Activated CD8-positive, alpha-beta memory T cell treated with anti-CD3 and anti-CD28 coated beads, Interleukin-2, amount 50 U/mL, for 24 hours (primary cell): ENCODE data around the gene OR2G3.

Experiments
- DNase-seq: peaks from one replicate; pipeline ENCODE4 v3.0.0-alpha.2; 2020; ENCODE audit errors: extremely low read depth

The OR2G3 gene

DNA sequence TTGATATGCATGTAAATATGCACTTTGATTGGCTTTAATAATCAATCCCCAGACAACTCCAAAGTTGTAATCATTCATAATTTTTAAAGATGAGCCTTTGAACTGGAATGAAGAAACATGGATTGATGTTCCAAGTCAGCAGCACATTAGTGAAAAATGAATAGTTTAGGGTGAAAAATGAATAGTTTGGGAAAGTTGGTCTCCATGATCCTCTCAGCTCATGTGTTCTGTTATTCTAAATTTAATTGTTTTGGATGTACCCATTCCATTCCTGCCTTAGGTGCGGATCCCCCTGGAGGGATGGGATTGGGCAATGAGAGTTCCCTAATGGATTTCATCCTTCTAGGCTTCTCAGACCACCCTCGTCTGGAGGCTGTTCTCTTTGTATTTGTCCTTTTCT, at the start of gene OR2G3:
Gene OR2G3 (plus strand): TSS at position 301 of the 400 bp plus-strand sequence. CDS start 0 bp downstream, at position 301.
- no peak for DNase-seq

DNA sequence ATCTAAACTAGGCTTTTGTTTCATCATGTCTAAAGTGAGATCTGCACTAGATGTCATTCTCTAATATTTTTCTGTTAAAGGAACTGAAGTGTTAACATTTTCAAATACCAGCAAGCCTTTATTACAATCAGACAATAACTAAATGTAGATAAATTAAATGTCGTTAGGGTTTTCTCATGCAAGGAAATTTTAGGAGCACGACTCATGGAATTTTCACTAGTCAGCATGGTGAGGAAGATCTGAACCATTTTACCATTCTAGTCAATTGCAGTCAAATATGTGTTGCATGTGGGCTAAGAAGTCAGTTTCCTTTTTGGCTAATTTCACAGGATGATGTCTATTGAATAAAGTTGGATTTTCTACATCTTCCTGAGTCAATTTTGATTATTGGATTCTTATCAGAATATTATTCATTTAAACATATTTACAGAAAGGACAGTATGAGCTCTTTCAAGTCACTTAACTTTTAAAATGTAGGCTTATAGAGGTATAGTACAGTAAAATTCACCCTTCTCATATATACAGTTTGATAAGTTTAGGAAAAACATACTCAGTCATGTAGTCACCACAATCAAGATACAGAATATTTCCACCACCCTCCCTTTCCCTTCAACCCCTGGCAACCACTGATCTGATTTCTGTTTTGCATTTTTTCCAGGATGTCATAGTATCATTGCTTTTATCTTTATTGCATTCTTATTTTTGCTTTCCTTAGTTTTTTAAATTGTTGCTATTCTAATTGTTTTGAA, 47.3 kb upstream of the OR2G3 start:
- no peak for DNase-seq

DNA sequence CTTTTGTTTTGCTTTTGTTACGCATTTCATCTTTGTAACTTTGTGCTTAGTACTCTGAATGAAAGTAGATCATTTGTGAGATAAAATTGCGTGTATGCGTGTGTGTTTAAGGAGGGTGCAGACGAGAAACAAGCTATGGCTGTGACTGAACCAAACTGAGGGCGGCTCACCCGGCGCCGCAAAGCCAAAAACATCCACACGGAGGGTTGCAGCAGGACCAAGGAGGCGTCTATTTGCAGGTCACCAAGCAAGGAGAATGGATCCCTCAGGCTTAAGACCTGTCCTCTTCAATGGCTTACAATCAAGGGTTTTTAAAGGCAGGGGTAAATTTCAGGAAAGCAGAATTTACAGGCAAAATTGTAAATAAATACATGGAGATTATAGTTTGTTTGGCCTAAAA, 43.7 kb upstream of the OR2G3 start:
- DNase-seq: no peak

DNA sequence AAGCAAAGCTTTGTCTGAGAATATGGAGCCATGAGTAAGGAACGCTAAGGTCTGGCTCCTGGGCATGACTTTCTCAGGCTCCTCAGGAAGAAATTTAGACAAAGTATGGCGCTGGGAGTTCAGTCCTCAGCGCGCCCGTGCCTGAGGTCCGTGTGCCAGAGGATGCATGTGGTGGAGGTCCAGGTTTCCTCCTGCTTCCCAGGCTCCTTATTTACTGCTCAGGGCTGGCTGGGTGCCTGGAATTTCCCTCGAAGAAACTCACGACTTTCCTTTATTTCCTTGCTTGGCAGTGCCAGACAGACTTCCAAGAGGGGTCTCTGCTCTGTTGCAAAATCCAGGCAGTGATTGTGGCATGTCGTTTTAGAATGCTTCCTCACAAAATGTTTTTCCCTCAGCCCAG, 43.2 kb upstream of the OR2G3 start:
- DNase-seq: no peak

DNA sequence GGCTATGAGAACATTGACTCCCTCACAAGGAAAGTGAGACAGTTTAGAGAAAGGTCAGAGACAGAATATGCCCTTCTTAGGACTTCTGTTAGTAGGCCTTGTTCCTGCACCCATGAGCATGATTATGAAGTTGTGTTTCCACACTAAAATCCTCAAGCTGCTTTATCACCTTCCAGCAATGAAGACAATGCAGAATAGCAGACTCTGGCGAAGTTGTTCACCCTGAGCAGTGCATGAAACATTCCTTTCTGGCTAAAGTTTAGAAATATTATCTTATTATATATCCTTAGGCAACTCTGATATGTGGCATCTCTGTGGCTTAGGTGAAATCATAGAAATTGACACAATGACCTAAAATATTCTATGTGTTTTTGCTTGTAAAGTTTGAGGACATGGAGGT, 31.1 kb upstream of the OR2G3 start:
- DNase-seq: no peak

DNA sequence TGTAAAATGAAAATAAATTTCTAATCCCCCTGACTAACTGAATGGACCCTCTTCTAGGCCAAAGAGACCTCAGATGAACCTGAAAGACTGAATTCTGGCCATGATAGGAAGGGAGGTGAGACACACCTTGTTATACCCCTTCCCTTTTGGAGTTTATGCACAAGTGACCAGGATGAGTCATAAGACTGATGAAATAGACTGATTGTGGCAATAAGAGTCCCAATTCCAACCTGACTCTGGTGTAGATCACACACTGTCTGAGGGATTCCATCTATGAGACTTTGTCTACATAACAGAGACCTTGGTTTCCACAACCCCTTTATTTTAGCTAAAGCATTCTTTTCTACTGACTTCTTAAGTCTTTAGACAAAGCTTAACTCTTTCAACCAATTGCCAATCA, 30.7 kb upstream of the OR2G3 start:
- DNase-seq: no peak

DNA sequence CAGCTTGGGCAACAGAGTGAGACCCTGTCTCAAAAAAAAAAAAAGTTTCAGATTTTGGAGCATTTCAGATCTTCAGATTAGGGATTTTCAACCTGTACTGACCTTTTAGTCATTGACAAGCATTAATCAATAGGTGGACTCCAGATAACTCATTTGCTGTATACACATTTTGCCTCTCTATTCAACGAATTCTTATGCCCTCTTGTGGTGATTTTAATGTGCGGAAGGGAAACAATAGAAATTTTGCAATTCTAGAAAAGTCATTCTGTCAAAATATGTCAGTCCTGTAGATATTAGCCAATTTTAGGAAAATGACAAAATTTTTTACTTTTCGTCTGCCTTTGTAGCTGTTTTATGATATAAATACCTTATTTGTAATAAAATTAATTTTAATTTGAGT, 28.9 kb upstream of the OR2G3 start:
- DNase-seq: no peak

DNA sequence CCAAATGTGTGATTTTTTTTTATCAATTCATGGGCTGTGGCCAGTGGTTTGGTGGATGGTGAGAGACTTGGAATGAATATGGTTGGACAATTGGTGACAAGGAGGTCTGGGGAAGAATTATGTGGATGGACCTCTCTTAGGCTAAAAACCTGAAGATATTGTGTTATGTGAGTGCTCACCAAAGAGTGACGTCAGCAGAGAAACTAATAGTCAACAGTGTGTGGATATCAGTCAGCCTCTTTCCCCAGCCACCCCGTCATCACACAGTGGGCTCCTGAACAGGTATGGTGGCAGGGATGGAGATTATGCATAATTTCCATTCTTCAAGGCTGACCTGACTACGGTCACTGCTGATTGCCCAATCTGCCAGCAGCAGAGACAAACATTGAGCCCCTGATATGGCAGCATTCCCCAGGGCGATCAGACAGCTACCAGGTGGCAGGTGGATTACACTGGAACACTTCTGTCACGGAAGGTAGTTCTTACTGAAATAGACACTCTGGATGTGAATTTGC, 26.4 kb upstream of the OR2G3 start:
- no peak for DNase-seq

DNA sequence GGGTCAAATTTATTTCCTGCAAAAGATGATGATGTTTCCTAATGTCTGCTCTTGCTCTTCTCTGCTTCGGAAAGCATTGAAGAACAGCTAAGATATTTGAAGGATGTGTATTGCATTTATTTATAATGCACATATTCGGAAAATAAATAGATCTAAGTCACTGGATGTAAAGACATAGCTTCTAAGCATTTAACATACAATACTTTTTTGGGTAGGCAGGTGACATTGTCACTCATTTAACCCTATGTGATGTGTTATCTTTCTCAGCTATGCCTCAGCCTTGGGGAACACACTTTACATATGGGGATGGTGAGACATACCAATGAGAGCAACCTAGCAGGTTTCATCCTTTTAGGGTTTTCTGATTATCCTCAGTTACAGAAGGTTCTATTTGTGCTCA, 17.3 kb upstream of the OR2G3 start, which contains the start of gene OR2G2:
Gene OR2G2 (plus strand): TSS at position 301 of the 400 bp plus-strand sequence. CDS start 0 bp downstream, at position 301.
- no peak for DNase-seq

DNA sequence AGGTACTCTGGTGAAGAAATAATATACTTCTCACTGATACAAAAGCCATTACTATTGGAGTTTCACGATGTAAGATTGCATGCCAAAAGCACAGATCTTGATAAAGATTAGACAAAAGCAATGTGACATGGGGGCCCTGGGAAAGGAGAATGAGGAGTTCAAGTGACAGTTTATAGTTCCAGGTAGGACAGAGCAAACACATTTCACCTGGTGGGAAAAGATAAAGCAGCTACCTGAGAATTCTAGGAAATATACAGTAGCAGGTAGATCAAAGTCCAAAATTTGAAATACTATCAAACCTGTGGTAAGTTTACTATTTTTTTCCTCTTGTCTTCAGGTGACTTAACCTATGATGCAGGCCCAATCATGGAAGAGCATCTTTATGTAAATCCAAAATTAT, 8.0 kb downstream of the OR2G3 start:
- DNase-seq: no peak

DNA sequence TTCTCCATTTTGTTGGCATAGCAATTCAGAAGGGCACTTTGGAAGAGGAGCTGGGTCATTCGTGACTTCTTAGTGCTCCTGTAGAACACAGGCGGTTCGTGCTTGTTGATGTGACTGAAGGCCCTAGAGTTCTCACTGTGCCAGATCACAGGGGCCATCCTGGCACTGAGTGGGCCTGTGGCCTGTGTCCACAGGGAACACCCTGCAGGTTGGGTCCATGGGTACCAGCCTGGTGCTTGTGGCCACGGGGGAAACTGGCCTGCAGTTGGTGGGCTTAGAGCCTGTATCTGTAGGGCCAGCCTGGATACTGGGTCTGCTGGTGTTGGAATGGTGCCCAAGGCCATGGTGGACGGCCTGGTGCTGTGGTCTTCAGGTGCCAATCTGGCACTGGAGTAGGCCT, 9.2 kb downstream of the OR2G3 start:
- no peak for DNase-seq

DNA sequence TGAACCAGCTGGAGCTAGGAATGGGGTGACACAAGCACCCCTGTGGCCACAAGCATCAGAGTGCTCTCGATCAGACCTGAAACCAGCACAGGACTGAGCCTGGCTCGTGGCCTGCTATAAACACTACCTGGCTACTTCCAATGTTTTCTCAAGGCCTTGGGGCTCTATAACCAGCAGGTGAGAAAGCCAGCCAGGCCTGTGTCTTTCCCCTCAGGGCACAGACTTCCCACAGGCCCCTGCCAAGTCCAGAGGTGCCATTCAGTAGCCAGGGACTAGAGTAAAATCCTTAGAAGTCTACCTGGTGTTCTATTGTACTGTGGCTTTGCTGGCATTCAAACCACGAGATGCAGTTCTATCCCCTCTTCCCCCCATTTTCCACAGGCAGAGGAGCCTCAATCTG, 22.6 kb downstream of the OR2G3 start:
- no peak for DNase-seq

DNA sequence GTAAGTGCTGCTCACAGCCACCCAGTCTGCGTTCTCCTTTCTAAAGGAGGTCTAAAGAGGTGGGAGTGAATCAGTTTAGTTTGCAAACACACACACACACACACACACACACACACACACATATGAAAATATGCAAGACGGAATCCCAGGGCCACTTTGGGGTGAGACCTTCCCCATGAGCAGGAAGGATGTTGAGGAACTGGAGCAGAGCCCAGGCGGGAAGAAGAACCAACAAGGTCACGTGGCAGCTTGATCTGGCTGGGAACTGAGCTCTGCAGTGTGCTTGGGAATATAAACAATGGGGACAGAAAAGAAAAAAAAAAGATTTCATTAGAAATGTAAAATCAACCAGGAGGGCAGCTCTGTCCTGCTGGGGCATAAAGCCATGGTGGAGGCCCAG, 32.6 kb downstream of the OR2G3 start:
- no peak for DNase-seq

DNA sequence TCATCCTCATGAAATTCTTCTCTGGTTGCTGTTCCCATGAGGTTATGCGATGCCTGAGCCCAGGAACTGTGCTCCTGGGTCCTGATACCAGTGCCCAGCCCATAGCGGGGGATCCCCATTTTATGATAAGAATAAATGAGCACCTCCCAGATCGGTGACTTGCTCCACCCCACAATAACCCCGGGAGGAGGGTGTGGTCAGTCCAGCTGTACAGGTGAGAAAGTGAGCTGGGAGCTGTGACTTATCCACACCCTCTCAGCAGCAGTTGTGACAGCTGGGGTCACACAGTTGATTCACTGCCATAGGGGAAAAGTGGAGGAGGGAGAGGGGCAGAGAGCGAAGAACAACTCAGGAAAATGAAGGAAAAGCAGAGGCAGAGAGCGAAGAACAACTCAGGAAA, 33.4 kb downstream of the OR2G3 start:
- no peak for DNase-seq

DNA sequence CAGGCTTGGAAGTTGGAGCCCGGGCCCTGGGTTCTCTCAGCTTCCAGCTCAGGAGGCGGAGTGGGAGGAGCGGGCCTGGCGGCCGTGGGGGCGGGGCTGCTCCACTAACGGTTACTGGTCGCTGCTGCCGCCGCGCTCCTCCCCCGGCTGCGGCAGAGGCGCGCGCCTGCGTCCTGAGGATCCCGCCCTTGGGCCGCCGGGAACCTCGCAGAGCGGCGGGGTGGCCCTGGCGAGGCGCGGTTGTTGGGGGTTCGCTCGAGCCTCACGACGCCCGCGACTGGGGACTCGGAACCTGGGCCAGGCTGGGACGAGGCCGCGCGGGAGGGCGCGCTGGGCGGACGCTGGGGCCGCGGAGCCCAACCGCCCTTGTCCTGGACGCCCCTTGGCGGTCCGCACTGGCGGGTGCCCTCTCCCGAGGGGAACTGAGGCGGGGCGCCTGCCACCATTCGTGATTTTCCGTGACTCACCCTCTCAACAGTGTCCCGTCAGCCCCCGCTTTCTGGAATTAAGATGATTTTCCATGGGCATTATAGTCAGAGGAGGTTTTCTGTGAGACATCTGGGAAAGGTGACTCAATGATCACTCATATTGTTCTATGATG, 34.1 kb downstream of the OR2G3 start:
- DNase-seq: no peak

DNA sequence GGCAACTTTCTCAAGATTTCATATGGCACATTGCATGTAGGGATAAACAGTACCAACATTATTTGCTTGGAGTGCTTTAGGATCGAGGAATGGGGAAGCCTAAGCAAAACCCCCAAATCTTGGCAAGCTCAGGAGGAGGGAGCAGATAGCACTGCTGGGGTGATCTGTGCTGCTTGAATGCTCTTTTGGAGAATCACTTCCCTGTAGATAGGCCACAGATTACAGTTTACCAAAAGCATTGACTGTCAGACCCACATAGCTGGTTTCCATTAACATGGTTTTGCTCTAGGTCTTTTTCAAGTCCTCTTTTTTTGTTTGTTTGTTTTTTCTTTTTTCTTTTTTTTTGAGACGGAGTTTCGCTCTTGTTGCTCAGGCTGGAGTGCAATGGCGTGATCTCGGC, 37.4 kb downstream of the OR2G3 start:
- no peak for DNase-seq

DNA sequence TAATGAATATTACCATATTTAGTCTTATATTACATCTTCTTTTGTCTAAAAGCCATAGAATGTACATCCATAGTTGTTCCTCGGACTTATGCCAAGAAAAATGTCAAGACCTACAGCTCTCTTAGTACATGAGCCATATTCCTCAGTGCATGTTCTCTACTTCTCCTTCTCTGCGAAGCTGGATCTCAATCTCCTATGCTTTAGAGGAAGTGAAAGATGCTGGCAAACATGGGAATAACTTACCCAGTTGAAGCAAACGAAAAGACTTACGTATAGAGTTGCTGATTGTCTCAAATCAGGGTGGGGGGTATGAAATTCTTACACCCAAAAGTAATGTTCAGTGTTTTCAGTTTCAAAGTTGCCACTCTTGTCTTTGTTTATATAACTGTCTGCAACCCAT, 41.5 kb downstream of the OR2G3 start:
- no peak for DNase-seq

DNA sequence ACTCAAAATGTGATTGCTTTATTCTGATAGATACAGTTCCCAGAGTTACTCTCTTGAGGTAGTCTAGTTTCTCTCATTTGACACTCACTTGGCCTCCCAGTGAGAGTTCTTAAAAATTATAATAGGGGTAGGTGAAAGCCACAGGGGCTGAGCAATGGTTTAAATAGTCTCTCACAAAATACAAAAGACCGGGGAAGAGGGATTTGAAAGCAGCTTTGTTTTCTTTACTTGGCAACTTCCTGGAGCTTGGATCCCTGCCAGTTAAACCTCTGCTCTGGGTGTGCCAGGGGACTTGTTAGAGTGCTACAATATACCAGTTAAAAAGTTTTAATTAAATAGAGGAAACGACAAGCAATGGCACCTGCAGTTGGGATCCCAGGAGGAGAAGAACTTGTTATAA, 42.5 kb downstream of the OR2G3 start:
- no peak for DNase-seq

DNA sequence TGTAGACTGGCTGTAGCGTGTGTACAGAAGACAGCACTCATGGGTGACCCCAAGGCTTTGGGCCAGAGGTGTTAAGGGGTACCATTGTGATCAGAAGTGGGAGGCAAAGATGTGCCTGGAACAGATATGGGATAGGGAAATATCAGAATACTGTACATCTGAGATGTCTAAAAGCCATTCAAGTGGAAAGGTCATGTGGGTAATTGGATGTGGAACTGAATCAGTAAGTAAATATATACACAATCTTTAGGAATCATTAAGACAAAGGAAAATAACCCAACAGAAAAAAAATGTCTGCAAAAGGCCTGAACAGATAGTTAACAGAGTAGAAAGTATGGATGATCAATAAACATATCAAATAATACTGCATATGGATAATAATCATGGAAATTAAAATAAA, 47.7 kb downstream of the OR2G3 start:
- no peak for DNase-seq
